ENCODE results near the gene ZFYVE9.

- TF ChIP-seq CTCF (IDR thresholded peaks at IDR 0.05 in 2 of 3, conservative IDR thresholded peaks at IDR 0.05 in 1 of 3; ENCODE audit: borderline replicate concordance in 1 of 3, insufficient read depth in 1 of 3, low read depth in 2 of 3, low read length in 2 of 3) (no peak), CBX3 (IDR thresholded peaks at IDR 0.05; ENCODE audit: low read depth) (no peak), POLR2A (IDR thresholded peaks at IDR 0.05; ENCODE audit: borderline replicate concordance, extremely low read depth, insufficient read depth, insufficient read length) (no peak), EZH2phosphoT487 (IDR thresholded peaks at IDR 0.05; ENCODE audit: borderline replicate concordance) (no peak), ELF1 (IDR thresholded peaks at IDR 0.05; ENCODE audit: borderline replicate concordance, low read depth) (no peak), CEBPB (IDR thresholded peaks at IDR 0.05; ENCODE audit: low read depth) (no peak), EGR1 (IDR thresholded peaks at IDR 0.05; ENCODE audit: low read depth) (no peak), REST (IDR thresholded peaks at IDR 0.05; ENCODE audit: low read depth) (no peak)
These were observed 164.5 kb downstream of the ZFYVE9 start for GRCh38 chr1:52306227-52307006.

Data from HCT116 (cell line).